H1 (cell line): ENCODE results near the gene CNNM3. TPM values are rescaled to one million over a fixed set of nuclear protein-coding genes. Genes with fewer than 3 reads are reported as not detected.

Experiments
- CBX8 ChIP-seq: fragments of 300-800, 300-1000 bp; sonication (generic); IDR thresholded peaks from 2 replicates; pipeline ENCODE4 v1.7.1; 2016; ENCODE audit warnings: low read depth, low read length, borderline replicate concordance
- EZH2 ChIP-seq: fragments of 200-600 bp; sonication (generic); IDR thresholded peaks from 2 replicates; pipeline ENCODE4 v1.7.1; 2012; ENCODE audit warnings: low read depth, mild to moderate bottlenecking, moderate library complexity, low read length, inconsistent platforms; ENCODE audit not compliant: severe bottlenecking
- polyA plus RNA-seq, 7 experiments: library from polyadenylated mRNA; depleted of rRNA in 3 of 7; stranded (reverse) in 5 of 7; unstranded in 2 of 7; fragments of >200 nt in 5 of 7; fragments of 200-250 nt in 2 of 7; gene quantifications; 1 replicate in 5 of 7; 2 replicates in 1 of 7; 4 replicates in 1 of 7; pipeline versions ENCODE4 v1.2.1 to v1.2.3, GENCODE V29; 2011 to 2013; ENCODE audit warnings: missing spikeins in 2 of 7, mixed read lengths in 2 of 7
- total RNA-seq: library from RNA; stranded (reverse); fragmentation: NEBNext Ultra II Directional; extraction: Animal tissue kit (Norgen Biotek cat#: 25700); gene quantifications from 2 replicates; pipeline ENCODE4 v1.2.1, GENCODE V29; 2021

Gene CNNM3
- total and polyA plus RNA-seq, 2 of the 8 experiments (the other 6 are each of a cell fraction or from before 2014, with no cell fraction given) = 29.1 to 29.2 TPM

GRCh38 chr2:96783388-96783787 is 32.7 kb upstream of the CNNM3 start (continued):
- no peak for TF ChIP-seq CBX8
- no peak for TF ChIP-seq EZH2
